ENCODE results near the gene CSK.
"Not testable (repeated sequence)": the region's sequence is repeated elsewhere in the genome, so short reads cannot be mapped to it uniquely, and the experiment has no call there.

CSK gene

GRCh38 chr15:74781431-74782258 lies at the start of gene CSK:
Gene CSK, plus strand, starts transcription at chr15:74782080. Its CDS starts 16,218 bp downstream, at chr15:74798298.
- Histone ChIP-seq H3K4me1 (peaks cover 90% of the 10 kb centered on the region), H3K27ac (peak within 1 kb of the TSS; percentile 100), H3K4me3 (peak within 1 kb of the TSS; percentile 84), H4K20me1 (peaks cover 33% of the 10 kb centered on the region), H3K36me3 (no peaks in the 10 kb centered on the region), H3K9ac (peak within 1 kb of the TSS; percentile 98), H3K9me3 (no peaks in the 10 kb centered on the region), H3K27me3 (no peaks in the 10 kb centered on the region), H3K4me2 (peak within 1 kb of the TSS; percentile 99)
- no peak for TF ChIP-seq Cebpa-rat (IDR thresholded peaks at IDR 0.05)

GRCh38 chr15:74732846-74733245 lies 49.0 kb upstream of the CSK start:
- no peak for TF ChIP-seq Cebpa-rat (IDR thresholded peaks at IDR 0.05)
- Histone ChIP-seq H3K36me3 (no peaks in the 10 kb centered on the region), H3K4me1 (no peaks in the 10 kb centered on the region), H4K20me1 (no peaks in the 10 kb centered on the region), H3K4me2 (no peak overlapping the region), H3K27me3 (peaks cover 3% of the 10 kb centered on the region), H3K9ac (no peak overlapping the region), H3K27ac (no peak overlapping the region), H3K9me3 (peaks cover 30% of the 10 kb centered on the region), H3K4me3 (no peak overlapping the region)

GRCh38 chr15:74733269-74733668 lies 48.6 kb upstream of the CSK start:
- H3K4me1 ChIP-seq: no peaks in the 10 kb centered on the region
- H3K27me3 ChIP-seq: no peaks in the 10 kb centered on the region
- no peak overlapping the region for H3K27ac ChIP-seq
- no peak overlapping the region for H3K9ac ChIP-seq
- TF ChIP-seq Cebpa-rat (IDR thresholded peaks at IDR 0.05): no peak
- no peak overlapping the region for H3K4me2 ChIP-seq
- no peak overlapping the region for H3K4me3 ChIP-seq
- no peaks in the 10 kb centered on the region for H3K36me3 ChIP-seq
- H3K9me3 ChIP-seq: peaks cover 34% of the 10 kb centered on the region
- no peaks in the 10 kb centered on the region for H4K20me1 ChIP-seq

- no peaks in the 10 kb centered on the region for H3K27me3 ChIP-seq
- H3K9ac ChIP-seq: no peak overlapping the region
- peaks cover 54% of the 10 kb centered on the region for H3K9me3 ChIP-seq
- H3K27ac ChIP-seq: no peak overlapping the region
- no peak for TF ChIP-seq Cebpa-rat (IDR thresholded peaks at IDR 0.05)
- H3K4me2 ChIP-seq: no peak overlapping the region
- H4K20me1 ChIP-seq: no peaks in the 10 kb centered on the region
- H3K4me3 ChIP-seq: no peak overlapping the region
- no peaks in the 10 kb centered on the region for H3K4me1 ChIP-seq
- no peaks in the 10 kb centered on the region for H3K36me3 ChIP-seq
Measured at GRCh38 chr15:74735305-74735704, 46.6 kb upstream of the CSK start.

GRCh38 chr15:74738239-74738638 lies 43.6 kb upstream of the CSK start:
- not testable (repeated sequence) for H3K9ac ChIP-seq, H3K27me3 ChIP-seq, H3K27ac ChIP-seq

GRCh38 chr15:74742422-74742821 lies 39.5 kb upstream of the CSK start:
- no peak for TF ChIP-seq Cebpa-rat (IDR thresholded peaks at IDR 0.05)
- Histone ChIP-seq H3K27ac (no peak overlapping the region), H3K27me3 (no peaks in the 10 kb centered on the region), H3K36me3 (no peaks in the 10 kb centered on the region), H4K20me1 (no peaks in the 10 kb centered on the region), H3K9me3 (peaks cover 63% of the 10 kb centered on the region), H3K9ac (no peak overlapping the region), H3K4me2 (no peak overlapping the region), H3K4me3 (no peak overlapping the region), H3K4me1 (no peaks in the 10 kb centered on the region)

More at GRCh38 chr15:74738239-74738638, 43.6 kb upstream of the CSK start:
- not testable (repeated sequence) for H3K4me2 ChIP-seq, H3K4me1 ChIP-seq, H3K4me3 ChIP-seq, H3K36me3 ChIP-seq, H4K20me1 ChIP-seq
- H3K9me3 ChIP-seq: peaks cover 81% of the 10 kb centered on the region

GRCh38 chr15:74746389-74746788 lies 35.5 kb upstream of the CSK start:
- H3K4me3 ChIP-seq: no peak overlapping the region
- H3K9me3 ChIP-seq: peaks cover 24% of the 10 kb centered on the region
- H3K4me2 ChIP-seq: no peak overlapping the region
- no peaks in the 10 kb centered on the region for H3K4me1 ChIP-seq
- H3K36me3 ChIP-seq: no peaks in the 10 kb centered on the region
- H3K9ac ChIP-seq: no peak overlapping the region
- H3K27me3 ChIP-seq: no peaks in the 10 kb centered on the region
- no peak overlapping the region for H3K27ac ChIP-seq
- TF ChIP-seq Cebpa-rat (IDR thresholded peaks at IDR 0.05): no peak
- no peaks in the 10 kb centered on the region for H4K20me1 ChIP-seq

GRCh38 chr15:74748322-74748946 lies 33.4 kb upstream of the CSK start, which contains the start of gene CYP1A2:
Gene CYP1A2, plus strand, starts transcription at chr15:74748845. Its CDS starts 894 bp downstream, at chr15:74749739.
- Histone ChIP-seq H3K27ac (no peak within 1 kb of the TSS), H3K27me3 (no peaks in the 10 kb centered on the region), H3K4me3 (no peak within 1 kb of the TSS), H4K20me1 (no peaks in the 10 kb centered on the region), H3K36me3 (no peaks in the 10 kb centered on the region), H3K4me2 (no peak within 1 kb of the TSS), H3K9me3 (peaks cover 6% of the 10 kb centered on the region), H3K4me1 (no peaks in the 10 kb centered on the region), H3K9ac (no peak within 1 kb of the TSS)
- no peak for TF ChIP-seq Cebpa-rat (IDR thresholded peaks at IDR 0.05)

GRCh38 chr15:74749832-74750231 lies 32.0 kb upstream of the CSK start:
- Histone ChIP-seq H3K27me3 (no peaks in the 10 kb centered on the region), H3K27ac (no peak overlapping the region), H4K20me1 (no peaks in the 10 kb centered on the region), H3K9ac (no peak overlapping the region), H3K9me3 (no peaks in the 10 kb centered on the region), H3K4me3 (no peak overlapping the region), H3K36me3 (no peaks in the 10 kb centered on the region), H3K4me1 (no peaks in the 10 kb centered on the region), H3K4me2 (no peak overlapping the region)
- TF ChIP-seq Cebpa-rat (IDR thresholded peaks at IDR 0.05): no peak

- Histone ChIP-seq H4K20me1 (no peaks in the 10 kb centered on the region), H3K36me3 (no peaks in the 10 kb centered on the region), H3K4me2 (no peak overlapping the region), H3K27ac (no peak overlapping the region), H3K4me1 (no peaks in the 10 kb centered on the region), H3K9me3 (no peaks in the 10 kb centered on the region), H3K9ac (no peak overlapping the region), H3K4me3 (no peak overlapping the region), H3K27me3 (no peaks in the 10 kb centered on the region)
- TF ChIP-seq Cebpa-rat (IDR thresholded peaks at IDR 0.05): no peak
Measured at GRCh38 chr15:74750751-74751150, 31.1 kb upstream of the CSK start.

All from BLaER1 (cell line).